ENCODE data around the gene PCBP4.
"Not testable (repeated sequence)": the region's sequence is repeated elsewhere in the genome, so short reads cannot be mapped to it uniquely, and the experiment has no call there.

Gene PCBP4

GRCh38 chr3:51937611-51938450, 29.4 kb downstream of the PCBP4 start:
- DNase-seq, result no peak

- no peak for DNase-seq
Measured at GRCh38 chr3:51937014-51937413, 30.2 kb downstream of the PCBP4 start.

- DNase-seq, result no peak
Measured at GRCh38 chr3:51935886-51936755, 31.1 kb downstream of the PCBP4 start.

GRCh38 chr3:51934991-51935885, 32.0 kb downstream of the PCBP4 start:
- no peak for DNase-seq

- DNase-seq, result no peak
Measured at GRCh38 chr3:51934139-51934850, 33.0 kb downstream of the PCBP4 start.

GRCh38 chr3:51933471-51934138, 33.6 kb downstream of the PCBP4 start:
- no peak for DNase-seq

- DNase-seq, result no peak
Measured at GRCh38 chr3:51932471-51933370, 34.5 kb downstream of the PCBP4 start.

GRCh38 chr3:51931756-51932155, 35.5 kb downstream of the PCBP4 start:
- no peak for DNase-seq

GRCh38 chr3:51930439-51930838, 36.8 kb downstream of the PCBP4 start:
- no peak for DNase-seq

GRCh38 chr3:51929420-51930003, 37.7 kb downstream of the PCBP4 start:
- no peak for DNase-seq

- DNase-seq, result not testable (repeated sequence)
Measured at GRCh38 chr3:51928981-51929380, 38.3 kb downstream of the PCBP4 start.

- DNase-seq, result no peak
Measured at GRCh38 chr3:51928438-51928837, 38.8 kb downstream of the PCBP4 start.

- DNase-seq, result no peak
Measured at GRCh38 chr3:51927061-51927977, 39.9 kb downstream of the PCBP4 start.

GRCh38 chr3:51921081-51921578, 46.1 kb downstream of the PCBP4 start:
- no peak for DNase-seq

- DNase-seq, result no peak
Measured at GRCh38 chr3:51916418-51916817, 50.8 kb downstream of the PCBP4 start.

GRCh38 chr3:51908026-51908425, 59.2 kb downstream of the PCBP4 start:
- no peak for DNase-seq

Data from fibroblast of skin of scalp (primary cell).